MV-4-11 (cell line): ENCODE data around the gene DCTN1.

Source experiments
- DNase-seq: peaks from one replicate; lab custom pipeline; 2025; lab: John Stamatoyannopoulos, UW

DCTN1 gene

GRCh38 chr2:74413001-74413698, 33.0 kb upstream of the DCTN1 start:
- DNase-seq, result peak; percentile 12

- no peak for DNase-seq
Observed at GRCh38 chr2:74407682-74408081, 27.6 kb upstream of the DCTN1 start.

GRCh38 chr2:74406035-74406434, 25.9 kb upstream of the DCTN1 start:
- DNase-seq, result no peak

GRCh38 chr2:74401891-74402290, 21.8 kb upstream of the DCTN1 start:
- no peak for DNase-seq

- DNase-seq, result peak; percentile 31
Observed at GRCh38 chr2:74399785-74400184, 19.7 kb upstream of the DCTN1 start.

GRCh38 chr2:74396149-74396548, 16.0 kb upstream of the DCTN1 start:
- DNase-seq, result no peak

GRCh38 chr2:74393525-74393924, 13.4 kb upstream of the DCTN1 start:
- DNase-seq, result no peak

GRCh38 chr2:74392449-74392743, 12.3 kb upstream of the DCTN1 start:
- no peak for DNase-seq

GRCh38 chr2:74391580-74392448, 11.7 kb upstream of the DCTN1 start:
- DNase-seq, result peak; percentile 85

- peak; percentile 15 for DNase-seq
Observed at GRCh38 chr2:74391209-74391579, 11.1 kb upstream of the DCTN1 start.

GRCh38 chr2:74390606-74391005, 10.5 kb upstream of the DCTN1 start:
- DNase-seq, result no peak

- DNase-seq, result peak; percentile 6
Observed at GRCh38 chr2:74387346-74387745, 7.2 kb upstream of the DCTN1 start.

- peak; percentile 73 for DNase-seq
Observed at GRCh38 chr2:74385396-74385795, 5.3 kb upstream of the DCTN1 start.

- DNase-seq, result no peak
Observed at GRCh38 chr2:74384051-74384450, 3.9 kb upstream of the DCTN1 start.

- no peak for DNase-seq
Observed at GRCh38 chr2:74383254-74383653, 3.1 kb upstream of the DCTN1 start.

GRCh38 chr2:74381751-74382150, 1.6 kb upstream of the DCTN1 start:
- DNase-seq, result no peak

GRCh38 chr2:74378007-74378406, 2.1 kb downstream of the DCTN1 start:
- DNase-seq, result no peak

- DNase-seq, result peak; percentile 63
Observed at GRCh38 chr2:74375838-74376237, 4.3 kb downstream of the DCTN1 start.

- DNase-seq, result no peak
Observed at GRCh38 chr2:74374509-74375205, 5.5 kb downstream of the DCTN1 start.

- no peak for DNase-seq
Observed at GRCh38 chr2:74373985-74374384, 6.1 kb downstream of the DCTN1 start.

- DNase-seq, result no peak
Observed at GRCh38 chr2:74373221-74373676, 6.9 kb downstream of the DCTN1 start.

- no peak for DNase-seq
Observed at GRCh38 chr2:74372674-74373073, 7.4 kb downstream of the DCTN1 start.

- no peak for DNase-seq
Observed at GRCh38 chr2:74371421-74371820, 8.7 kb downstream of the DCTN1 start.
